Trophoblast cell (in vitro differentiated cells and primary cell): ENCODE data around the gene CPNE7.

Source experiments
- DNase-seq, 2 donors: peaks; one replicate each; pipeline ENCODE4 v3.0.0-alpha.2; 2016
- H2AFZ ChIP-seq: 2 replicates; pipeline ENCODE4 v1.6.1; 2013; ENCODE audit warnings: low read length, moderate library complexity, mild to moderate bottlenecking; ENCODE audit not compliant: insufficient read depth, poor library complexity
- H2AK5ac ChIP-seq: 2 replicates; pipeline ENCODE4 v1.6.1; 2013; ENCODE audit warnings: mild to moderate bottlenecking, low read length
- H2BK120ac ChIP-seq: 2 replicates; pipeline ENCODE4 v1.6.1; 2013; ENCODE audit warnings: low read length, mild to moderate bottlenecking, moderate library complexity; ENCODE audit not compliant: insufficient read depth, poor library complexity
- H2BK12ac ChIP-seq: 2 replicates; pipeline ENCODE4 v1.6.1; 2013; ENCODE audit warnings: mild to moderate bottlenecking, low read length, moderate library complexity
- H2BK5ac ChIP-seq: 2 replicates; pipeline ENCODE4 v1.6.1; 2013; ENCODE audit warnings: low read length, low read depth, moderate library complexity, mild to moderate bottlenecking; ENCODE audit not compliant: poor library complexity
- H3K14ac ChIP-seq: 2 replicates; pipeline ENCODE4 v1.6.1; 2013; ENCODE audit warnings: mild to moderate bottlenecking, low read length
- H3K18ac ChIP-seq: 2 replicates; pipeline ENCODE4 v1.6.1; 2013; ENCODE audit warnings: mild to moderate bottlenecking, low read length
- H3K23ac ChIP-seq: 2 replicates; pipeline ENCODE4 v1.6.1; 2013; ENCODE audit warnings: low read length
- H3K27ac ChIP-seq: 2 replicates; pipeline ENCODE4 v1.5.1; 2013; ENCODE audit warnings: low read depth, mild to moderate bottlenecking, inconsistent platforms, low read length, moderate library complexity
- H3K27me3 ChIP-seq: 2 replicates; pipeline ENCODE4 v1.6.1; 2013; ENCODE audit warnings: inconsistent platforms, mild to moderate bottlenecking, low read length, moderate library complexity; ENCODE audit not compliant: insufficient read depth
- H3K36me3 ChIP-seq, 2 experiments: 1 replicate in 1 of 2; 2 replicates in 1 of 2; pipeline ENCODE4 v1.6.1; 2013; ENCODE audit warnings: low read length in 2 of 2, mild to moderate bottlenecking in 2 of 2, moderate library complexity in 1 of 2; ENCODE audit not compliant: insufficient read depth in 2 of 2, control insufficient read depth in 1 of 2
- H3K4ac ChIP-seq: 2 replicates; pipeline ENCODE4 v1.6.1; 2013; ENCODE audit warnings: low read depth, mild to moderate bottlenecking, low read length, moderate library complexity
- H3K4me1 ChIP-seq, 2 experiments: 1 replicate in 1 of 2; 2 replicates in 1 of 2; pipeline ENCODE4 v1.6.1; 2013; ENCODE audit warnings: low read length in 2 of 2, mild to moderate bottlenecking in 2 of 2, moderate library complexity in 1 of 2; ENCODE audit not compliant: insufficient read depth in 2 of 2, control insufficient read depth in 1 of 2
- H3K4me2 ChIP-seq: 2 replicates; pipeline ENCODE4 v1.6.1; 2013; ENCODE audit warnings: inconsistent platforms, mild to moderate bottlenecking, low read length, moderate library complexity
- H3K4me3 ChIP-seq: 2 replicates; pipeline ENCODE4 v1.5.1; 2013; ENCODE audit warnings: mild to moderate bottlenecking, low read depth, low read length, inconsistent platforms
- H3K79me1 ChIP-seq: one replicate; pipeline ENCODE4 v1.6.1; 2013; ENCODE audit warnings: low read length
- H3K79me2 ChIP-seq: 2 replicates; pipeline ENCODE4 v1.6.1; 2013; ENCODE audit warnings: low read length, mild to moderate bottlenecking; ENCODE audit not compliant: control insufficient read depth, insufficient read depth, poor library complexity
- H3K9ac ChIP-seq: 2 replicates; pipeline ENCODE4 v1.6.1; 2013; ENCODE audit warnings: mild to moderate bottlenecking, low read length
- H3K9me3 ChIP-seq: 2 replicates; pipeline ENCODE4 v1.6.1; 2013; ENCODE audit warnings: low read depth, mild to moderate bottlenecking, control low read depth, inconsistent platforms, low read length; ENCODE audit not compliant: insufficient read depth
- H4K12ac ChIP-seq: 2 replicates; pipeline ENCODE4 v1.6.1; 2013; ENCODE audit warnings: low read depth, mild to moderate bottlenecking, low read length, moderate library complexity
- H4K8ac ChIP-seq: 2 replicates; pipeline ENCODE4 v1.6.1; 2013; ENCODE audit warnings: low read depth, mild to moderate bottlenecking, low read length, moderate library complexity
- H4K91ac ChIP-seq: one replicate; pipeline ENCODE4 v1.6.1; 2013; ENCODE audit warnings: low read depth, mild to moderate bottlenecking, low read length, moderate library complexity
- WGBS: extraction: QIAGEN DNeasy Blood & Tissue Kit; methylation state at CpG from one replicate; pipeline ENCODE4 v1.1.7; 2013; ENCODE audit warnings: missing lambda C conversion rate; ENCODE audit not compliant: insufficient read length, insufficient coverage; ENCODE audit errors: extremely low coverage; 5-methylcytosine and 5-hydroxymethylcytosine counted together

CPNE7 gene

GRCh38 chr16:89639385-89639784 is 63.8 kb downstream of the CPNE7 start:
- Histone ChIP-seq H4K8ac (no peak overlapping the region), H3K4ac (no peak overlapping the region), H3K27me3 (peaks cover 3% of the 10 kb centered on the region), H2AK5ac (no peak overlapping the region), H3K9ac (no peak overlapping the region), H4K91ac (no peak overlapping the region), H3K4me3 (no peak overlapping the region), H3K79me2 (no peaks in the 10 kb centered on the region), H3K9me3 (no peaks in the 10 kb centered on the region), H3K23ac (no peak overlapping the region), H3K14ac (no peak overlapping the region), H2BK120ac (no peak overlapping the region), H3K27ac (no peak overlapping the region), H3K36me3 (peaks cover 2 to 3% of the 10 kb centered on the region in 2 experiments), H2AFZ (no peak overlapping the region), H3K4me1 (peaks cover 0 to 7% of the 10 kb centered on the region in 2 experiments), H3K4me2 (no peak overlapping the region), H3K79me1 (no peaks in the 10 kb centered on the region), H3K18ac (no peak overlapping the region), H2BK5ac (no peak overlapping the region), H4K12ac (no peak overlapping the region), H2BK12ac (no peak overlapping the region)
- no peak for DNase-seq
- WGBS, result no CpG with 5 or more reads among the region's 6 CpGs

GRCh38 chr16:89641458-89642119 is 66.0 kb downstream of the CPNE7 start:
- H3K9ac ChIP-seq, result no peak overlapping the region
- H2BK12ac ChIP-seq, result no peak overlapping the region
- H2AFZ ChIP-seq, result no peak overlapping the region
- no peaks in the 10 kb centered on the region for H3K79me1 ChIP-seq
- no peak overlapping the region for H3K4ac ChIP-seq
- H3K23ac ChIP-seq, result no peak overlapping the region
- no peak overlapping the region for H2BK5ac ChIP-seq
- H3K18ac ChIP-seq, result no peak overlapping the region
- no peak overlapping the region for H3K4me2 ChIP-seq
- H3K36me3 ChIP-seq, result peaks cover 23 to 25% of the 10 kb centered on the region in 2 experiments
- WGBS, result no CpG with 5 or more reads among the region's 14 CpGs
- peaks cover 6% of the 10 kb centered on the region for H3K9me3 ChIP-seq
- DNase-seq, result peak in 1 of 2 donors; percentile 28
- no peak overlapping the region for H4K8ac ChIP-seq
- no peak overlapping the region for H3K4me3 ChIP-seq
- peaks cover 0 to 7% of the 10 kb centered on the region in 2 experiments for H3K4me1 ChIP-seq
- H4K12ac ChIP-seq, result no peak overlapping the region
- H4K91ac ChIP-seq, result no peak overlapping the region
- H2BK120ac ChIP-seq, result no peak overlapping the region
- no peak overlapping the region for H3K14ac ChIP-seq
- no peak overlapping the region for H2AK5ac ChIP-seq
- no peaks in the 10 kb centered on the region for H3K27me3 ChIP-seq
- H3K27ac ChIP-seq, result no peak overlapping the region
- no peaks in the 10 kb centered on the region for H3K79me2 ChIP-seq

- Histone ChIP-seq H3K4me1 (no peaks in the 10 kb centered on the region), H2BK5ac (no peak overlapping the region), H4K8ac (no peak overlapping the region), H4K91ac (no peak overlapping the region), H3K23ac (no peak overlapping the region), H3K36me3 (peaks cover 33 to 35% of the 10 kb centered on the region in 2 experiments), H3K27ac (no peak overlapping the region), H3K79me2 (no peaks in the 10 kb centered on the region), H3K27me3 (no peaks in the 10 kb centered on the region), H2AFZ (no peak overlapping the region), H2BK12ac (no peak overlapping the region), H3K4ac (no peak overlapping the region), H2BK120ac (no peak overlapping the region), H3K79me1 (no peaks in the 10 kb centered on the region), H3K18ac (no peak overlapping the region), H3K9me3 (peaks cover 9% of the 10 kb centered on the region), H3K4me2 (no peak overlapping the region), H2AK5ac (no peak overlapping the region), H3K9ac (no peak overlapping the region), H3K14ac (no peak overlapping the region), H4K12ac (no peak overlapping the region), H3K4me3 (no peak overlapping the region)
- no peak for DNase-seq
- no CpG with 5 or more reads among the region's 13 CpGs for WGBS
Measured at GRCh38 chr16:89642574-89642973, 67.0 kb downstream of the CPNE7 start.

- H3K14ac ChIP-seq, result no peak overlapping the region
- H3K79me2 ChIP-seq, result no peaks in the 10 kb centered on the region
- H2BK5ac ChIP-seq, result no peak overlapping the region
- H3K27ac ChIP-seq, result no peak overlapping the region
- no peak overlapping the region for H4K12ac ChIP-seq
- H3K4me3 ChIP-seq, result no peak overlapping the region
- H3K4me1 ChIP-seq, result no peaks in the 10 kb centered on the region
- no peak overlapping the region for H4K91ac ChIP-seq
- H2BK120ac ChIP-seq, result no peak overlapping the region
- H2BK12ac ChIP-seq, result no peak overlapping the region
- H3K23ac ChIP-seq, result no peak overlapping the region
- H3K4ac ChIP-seq, result no peak overlapping the region
- H2AFZ ChIP-seq, result no peak overlapping the region
- peaks cover 38 to 40% of the 10 kb centered on the region in 2 experiments for H3K36me3 ChIP-seq
- no CpG with 5 or more reads among the region's 14 CpGs for WGBS
- no peak overlapping the region for H4K8ac ChIP-seq
- peaks cover 9% of the 10 kb centered on the region for H3K9me3 ChIP-seq
- no peak for DNase-seq
- no peaks in the 10 kb centered on the region for H3K27me3 ChIP-seq
- H3K79me1 ChIP-seq, result no peaks in the 10 kb centered on the region
- H3K4me2 ChIP-seq, result no peak overlapping the region
- H3K9ac ChIP-seq, result no peak overlapping the region
- H3K18ac ChIP-seq, result no peak overlapping the region
- no peak overlapping the region for H2AK5ac ChIP-seq
Measured at GRCh38 chr16:89643769-89644300, 68.3 kb downstream of the CPNE7 start.
